ENCODE results near the gene ZFYVE1.

DNA sequence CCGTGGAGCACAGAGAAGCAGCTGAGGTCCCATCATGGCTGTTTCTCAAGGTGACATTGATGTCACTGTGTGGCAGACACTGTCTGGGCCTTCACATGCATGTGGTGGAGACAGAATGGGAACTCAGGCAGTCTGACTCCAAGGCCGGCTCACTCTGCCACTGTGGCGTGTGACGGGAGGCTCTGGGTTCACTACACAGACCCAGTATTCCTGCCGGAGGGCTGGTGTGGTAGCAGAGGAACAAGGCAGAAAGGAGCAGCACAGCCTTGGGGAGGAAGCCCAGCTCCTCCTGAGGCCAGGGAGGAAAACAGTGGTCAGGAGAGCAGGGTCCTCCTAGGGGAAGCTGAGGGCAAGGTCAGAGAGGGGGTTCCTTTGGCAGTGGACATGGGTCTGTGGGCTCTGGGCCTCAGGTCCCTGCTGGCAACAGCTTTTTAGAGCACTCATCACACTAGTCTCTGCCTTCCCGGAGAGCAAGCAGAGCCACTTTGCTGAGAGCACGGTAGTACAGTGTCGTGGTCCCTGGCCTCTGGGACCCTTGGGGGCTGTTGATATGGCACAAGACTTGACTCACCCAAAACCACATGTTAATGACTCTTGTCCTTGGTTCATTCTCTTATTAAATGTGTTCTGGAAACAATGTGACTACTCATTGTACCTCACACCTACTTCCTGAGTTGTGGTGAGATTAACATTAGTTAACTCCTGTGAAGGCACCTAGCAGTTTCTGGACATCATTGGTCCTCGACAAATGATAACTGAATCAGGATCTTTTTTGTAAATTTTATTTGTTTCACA lies 79.3 kb downstream of the ZFYVE1 start:
- TF ChIP-seq, protein P1, sequence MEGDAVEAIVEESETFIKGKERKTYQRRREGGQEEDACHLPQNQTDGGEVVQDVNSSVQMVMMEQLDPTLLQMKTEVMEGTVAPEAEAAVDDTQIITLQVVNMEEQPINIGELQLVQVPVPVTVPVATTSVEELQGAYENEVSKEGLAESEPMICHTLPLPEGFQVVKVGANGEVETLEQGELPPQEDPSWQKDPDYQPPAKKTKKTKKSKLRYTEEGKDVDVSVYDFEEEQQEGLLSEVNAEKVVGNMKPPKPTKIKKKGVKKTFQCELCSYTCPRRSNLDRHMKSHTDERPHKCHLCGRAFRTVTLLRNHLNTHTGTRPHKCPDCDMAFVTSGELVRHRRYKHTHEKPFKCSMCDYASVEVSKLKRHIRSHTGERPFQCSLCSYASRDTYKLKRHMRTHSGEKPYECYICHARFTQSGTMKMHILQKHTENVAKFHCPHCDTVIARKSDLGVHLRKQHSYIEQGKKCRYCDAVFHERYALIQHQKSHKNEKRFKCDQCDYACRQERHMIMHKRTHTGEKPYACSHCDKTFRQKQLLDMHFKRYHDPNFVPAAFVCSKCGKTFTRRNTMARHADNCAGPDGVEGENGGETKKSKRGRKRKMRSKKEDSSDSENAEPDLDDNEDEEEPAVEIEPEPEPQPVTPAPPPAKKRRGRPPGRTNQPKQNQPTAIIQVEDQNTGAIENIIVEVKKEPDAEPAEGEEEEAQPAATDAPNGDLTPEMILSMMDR (conservative IDR thresholded peaks at IDR 0.05; ENCODE audit: low read depth in 2 of 2): no peak
- TF ChIP-seq POLR2AphosphoS5 (IDR thresholded peaks at IDR 0.05; ENCODE audit: low read depth): no peak
- TF ChIP-seq, protein P2, sequence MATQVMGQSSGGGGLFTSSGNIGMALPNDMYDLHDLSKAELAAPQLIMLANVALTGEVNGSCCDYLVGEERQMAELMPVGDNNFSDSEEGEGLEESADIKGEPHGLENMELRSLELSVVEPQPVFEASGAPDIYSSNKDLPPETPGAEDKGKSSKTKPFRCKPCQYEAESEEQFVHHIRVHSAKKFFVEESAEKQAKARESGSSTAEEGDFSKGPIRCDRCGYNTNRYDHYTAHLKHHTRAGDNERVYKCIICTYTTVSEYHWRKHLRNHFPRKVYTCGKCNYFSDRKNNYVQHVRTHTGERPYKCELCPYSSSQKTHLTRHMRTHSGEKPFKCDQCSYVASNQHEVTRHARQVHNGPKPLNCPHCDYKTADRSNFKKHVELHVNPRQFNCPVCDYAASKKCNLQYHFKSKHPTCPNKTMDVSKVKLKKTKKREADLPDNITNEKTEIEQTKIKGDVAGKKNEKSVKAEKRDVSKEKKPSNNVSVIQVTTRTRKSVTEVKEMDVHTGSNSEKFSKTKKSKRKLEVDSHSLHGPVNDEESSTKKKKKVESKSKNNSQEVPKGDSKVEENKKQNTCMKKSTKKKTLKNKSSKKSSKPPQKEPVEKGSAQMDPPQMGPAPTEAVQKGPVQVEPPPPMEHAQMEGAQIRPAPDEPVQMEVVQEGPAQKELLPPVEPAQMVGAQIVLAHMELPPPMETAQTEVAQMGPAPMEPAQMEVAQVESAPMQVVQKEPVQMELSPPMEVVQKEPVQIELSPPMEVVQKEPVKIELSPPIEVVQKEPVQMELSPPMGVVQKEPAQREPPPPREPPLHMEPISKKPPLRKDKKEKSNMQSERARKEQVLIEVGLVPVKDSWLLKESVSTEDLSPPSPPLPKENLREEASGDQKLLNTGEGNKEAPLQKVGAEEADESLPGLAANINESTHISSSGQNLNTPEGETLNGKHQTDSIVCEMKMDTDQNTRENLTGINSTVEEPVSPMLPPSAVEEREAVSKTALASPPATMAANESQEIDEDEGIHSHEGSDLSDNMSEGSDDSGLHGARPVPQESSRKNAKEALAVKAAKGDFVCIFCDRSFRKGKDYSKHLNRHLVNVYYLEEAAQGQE (IDR thresholded peaks at IDR 0.05; ENCODE audit: unreplicated experiment): no peak
- no peak for TF ChIP-seq STAT1 (IDR thresholded peaks at IDR 0.05; ENCODE audit: unreplicated experiment)
- TF ChIP-seq EZH2 (IDR thresholded peaks at IDR 0.05; ENCODE audit: low read depth, unreplicated experiment): no peak
- TF ChIP-seq CREB1 (CRISPR knock-in tag; IDR thresholded peaks at IDR 0.05; ENCODE audit: low read depth): no peak
- TF ChIP-seq ZNF114 (CRISPR knock-in tag; IDR thresholded peaks at IDR 0.05): no peak
- TF ChIP-seq, protein P3, sequence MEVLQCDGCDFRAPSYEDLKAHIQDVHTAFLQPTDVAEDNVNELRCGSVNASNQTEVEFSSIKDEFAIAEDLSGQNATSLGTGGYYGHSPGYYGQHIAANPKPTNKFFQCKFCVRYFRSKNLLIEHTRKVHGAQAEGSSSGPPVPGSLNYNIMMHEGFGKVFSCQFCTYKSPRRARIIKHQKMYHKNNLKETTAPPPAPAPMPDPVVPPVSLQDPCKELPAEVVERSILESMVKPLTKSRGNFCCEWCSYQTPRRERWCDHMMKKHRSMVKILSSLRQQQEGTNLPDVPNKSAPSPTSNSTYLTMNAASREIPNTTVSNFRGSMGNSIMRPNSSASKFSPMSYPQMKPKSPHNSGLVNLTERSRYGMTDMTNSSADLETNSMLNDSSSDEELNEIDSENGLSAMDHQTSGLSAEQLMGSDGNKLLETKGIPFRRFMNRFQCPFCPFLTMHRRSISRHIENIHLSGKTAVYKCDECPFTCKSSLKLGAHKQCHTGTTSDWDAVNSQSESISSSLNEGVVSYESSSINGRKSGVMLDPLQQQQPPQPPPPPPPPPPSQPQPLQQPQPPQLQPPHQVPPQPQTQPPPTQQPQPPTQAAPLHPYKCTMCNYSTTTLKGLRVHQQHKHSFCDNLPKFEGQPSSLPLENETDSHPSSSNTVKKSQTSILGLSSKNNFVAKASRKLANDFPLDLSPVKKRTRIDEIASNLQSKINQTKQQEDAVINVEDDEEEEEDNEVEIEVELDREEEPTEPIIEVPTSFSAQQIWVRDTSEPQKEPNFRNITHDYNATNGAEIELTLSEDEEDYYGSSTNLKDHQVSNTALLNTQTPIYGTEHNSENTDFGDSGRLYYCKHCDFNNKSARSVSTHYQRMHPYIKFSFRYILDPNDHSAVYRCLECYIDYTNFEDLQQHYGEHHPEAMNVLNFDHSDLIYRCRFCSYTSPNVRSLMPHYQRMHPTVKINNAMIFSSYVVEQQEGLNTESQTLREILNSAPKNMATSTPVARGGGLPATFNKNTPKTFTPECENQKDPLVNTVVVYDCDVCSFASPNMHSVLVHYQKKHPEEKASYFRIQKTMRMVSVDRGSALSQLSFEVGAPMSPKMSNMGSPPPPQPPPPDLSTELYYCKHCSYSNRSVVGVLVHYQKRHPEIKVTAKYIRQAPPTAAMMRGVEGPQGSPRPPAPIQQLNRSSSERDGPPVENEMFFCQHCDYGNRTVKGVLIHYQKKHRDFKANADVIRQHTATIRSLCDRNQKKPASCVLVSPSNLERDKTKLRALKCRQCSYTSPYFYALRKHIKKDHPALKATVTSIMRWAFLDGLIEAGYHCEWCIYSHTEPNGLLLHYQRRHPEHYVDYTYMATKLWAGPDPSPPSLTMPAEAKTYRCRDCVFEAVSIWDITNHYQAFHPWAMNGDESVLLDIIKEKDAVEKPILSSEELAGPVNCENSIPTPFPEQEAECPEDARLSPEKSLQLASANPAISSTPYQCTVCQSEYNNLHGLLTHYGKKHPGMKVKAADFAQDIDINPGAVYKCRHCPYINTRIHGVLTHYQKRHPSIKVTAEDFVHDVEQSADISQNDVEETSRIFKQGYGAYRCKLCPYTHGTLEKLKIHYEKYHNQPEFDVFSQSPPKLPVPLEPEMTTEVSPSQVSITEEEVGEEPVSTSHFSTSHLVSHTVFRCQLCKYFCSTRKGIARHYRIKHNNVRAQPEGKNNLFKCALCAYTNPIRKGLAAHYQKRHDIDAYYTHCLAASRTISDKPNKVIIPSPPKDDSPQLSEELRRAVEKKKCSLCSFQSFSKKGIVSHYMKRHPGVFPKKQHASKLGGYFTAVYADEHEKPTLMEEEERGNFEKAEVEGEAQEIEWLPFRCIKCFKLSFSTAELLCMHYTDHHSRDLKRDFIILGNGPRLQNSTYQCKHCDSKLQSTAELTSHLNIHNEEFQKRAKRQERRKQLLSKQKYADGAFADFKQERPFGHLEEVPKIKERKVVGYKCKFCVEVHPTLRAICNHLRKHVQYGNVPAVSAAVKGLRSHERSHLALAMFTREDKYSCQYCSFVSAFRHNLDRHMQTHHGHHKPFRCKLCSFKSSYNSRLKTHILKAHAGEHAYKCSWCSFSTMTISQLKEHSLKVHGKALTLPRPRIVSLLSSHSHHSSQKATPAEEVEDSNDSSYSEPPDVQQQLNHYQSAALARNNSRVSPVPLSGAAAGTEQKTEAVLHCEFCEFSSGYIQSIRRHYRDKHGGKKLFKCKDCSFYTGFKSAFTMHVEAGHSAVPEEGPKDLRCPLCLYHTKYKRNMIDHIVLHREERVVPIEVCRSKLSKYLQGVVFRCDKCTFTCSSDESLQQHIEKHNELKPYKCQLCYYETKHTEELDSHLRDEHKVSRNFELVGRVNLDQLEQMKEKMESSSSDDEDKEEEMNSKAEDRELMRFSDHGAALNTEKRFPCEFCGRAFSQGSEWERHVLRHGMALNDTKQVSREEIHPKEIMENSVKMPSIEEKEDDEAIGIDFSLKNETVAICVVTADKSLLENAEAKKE (CRISPR knock-in tag; IDR thresholded peaks at IDR 0.05): no peak
- no peak for TF ChIP-seq JUNB (IDR thresholded peaks at IDR 0.05; ENCODE audit: unreplicated experiment)
- TF ChIP-seq EZH2phosphoT487 (IDR thresholded peaks at IDR 0.05; ENCODE audit: unreplicated experiment): no peak
- TF ChIP-seq ZNF331 (CRISPR knock-in tag; IDR thresholded peaks at IDR 0.05; ENCODE audit: low read depth): no peak
- no peak for TF ChIP-seq NANOG (IDR thresholded peaks at IDR 0.05; ENCODE audit: borderline replicate concordance)
- TF ChIP-seq, protein P4, sequence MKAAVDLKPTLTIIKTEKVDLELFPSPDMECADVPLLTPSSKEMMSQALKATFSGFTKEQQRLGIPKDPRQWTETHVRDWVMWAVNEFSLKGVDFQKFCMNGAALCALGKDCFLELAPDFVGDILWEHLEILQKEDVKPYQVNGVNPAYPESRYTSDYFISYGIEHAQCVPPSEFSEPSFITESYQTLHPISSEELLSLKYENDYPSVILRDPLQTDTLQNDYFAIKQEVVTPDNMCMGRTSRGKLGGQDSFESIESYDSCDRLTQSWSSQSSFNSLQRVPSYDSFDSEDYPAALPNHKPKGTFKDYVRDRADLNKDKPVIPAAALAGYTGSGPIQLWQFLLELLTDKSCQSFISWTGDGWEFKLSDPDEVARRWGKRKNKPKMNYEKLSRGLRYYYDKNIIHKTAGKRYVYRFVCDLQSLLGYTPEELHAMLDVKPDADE (IDR thresholded peaks at IDR 0.05): no peak

Data from GM23338 (cell line).